Measurements from ENCODE around the gene KNCN.

The KNCN gene

GRCh38 chr1:46497020-46497419, 54.4 kb downstream of the KNCN start:
- no peak for DNase-seq

DNA sequence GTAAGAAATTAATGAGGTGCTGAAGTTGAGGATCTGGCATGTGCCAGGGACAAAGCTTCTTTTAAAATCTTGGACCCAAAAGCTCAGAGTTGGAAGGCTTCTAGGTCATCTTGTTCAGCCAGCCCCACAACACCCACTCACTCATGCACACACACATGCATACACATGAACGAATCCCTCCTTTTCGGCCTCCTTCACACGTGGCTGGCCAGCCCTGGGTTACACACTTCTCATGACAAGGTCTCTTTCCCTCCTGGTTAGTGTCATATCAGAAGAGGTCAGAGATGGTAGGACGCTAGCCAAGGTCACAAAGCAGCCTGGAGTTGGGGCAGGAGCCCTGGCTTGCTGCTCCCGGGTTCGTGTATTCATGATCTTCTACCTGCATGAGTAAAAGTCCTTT, 54.9 kb downstream of the KNCN start:
- no peak for DNase-seq

GRCh38 chr1:46495778-46496177, 55.7 kb downstream of the KNCN start:
- no peak for DNase-seq

All from T1000 (cell line).